Panc1 (cell line): ENCODE data around the gene NDUFV1.

ENCODE experiments used
- CTCF ChIP-seq: fragments of 450-650 bp; IDR thresholded peaks from 2 replicates; pipeline ENCODE4 v1.5.1; 2017; ENCODE audit warnings: mild to moderate bottlenecking
- REST ChIP-seq, 2 experiments: IDR thresholded peaks; 2 replicates each; pipeline ENCODE4 v1.6.1; 2011 to 2012; ENCODE audit warnings: low read depth in 2 of 2, control low read depth in 1 of 2, low read length in 1 of 2, mild to moderate bottlenecking in 1 of 2, moderate library complexity in 1 of 2; ENCODE audit not compliant: insufficient read depth in 1 of 2

GRCh38 chr11:67646535-67647336 lies 40.0 kb downstream of the NDUFV1 start:
- TF ChIP-seq CTCF: no peak
- no peak for TF ChIP-seq REST (IDR thresholded peaks at IDR 0.05; ENCODE audit: insufficient read depth in 1 of 2, low read depth in 2 of 2, low read length in 1 of 2)
